ENCODE data around the gene KIF26B.
"Not testable (repeated sequence)": the region's sequence is repeated elsewhere in the genome, so short reads cannot be mapped to it uniquely, and the experiment has no call there.

Gene KIF26B

DNA sequence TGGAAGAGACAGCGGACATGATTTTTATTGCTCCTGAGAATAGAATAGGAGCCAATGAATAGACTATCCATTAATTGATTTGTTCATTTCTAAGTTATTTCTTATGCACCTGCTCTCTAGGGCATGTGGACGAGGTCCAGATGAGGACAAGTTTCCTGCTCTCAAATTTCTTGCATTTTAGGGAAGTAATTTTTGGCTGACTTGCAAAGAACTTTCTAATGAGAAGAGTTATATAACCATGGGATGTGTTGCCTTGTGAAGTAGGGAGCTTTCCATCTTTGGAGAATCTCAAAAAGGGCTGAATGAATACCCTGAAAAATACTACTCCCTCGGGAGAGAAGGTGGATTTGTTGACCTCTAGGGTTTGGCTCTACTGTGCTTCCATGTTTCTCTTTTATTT lies 243.0 kb downstream of the KIF26B start:
- no peak for DNase-seq

DNA sequence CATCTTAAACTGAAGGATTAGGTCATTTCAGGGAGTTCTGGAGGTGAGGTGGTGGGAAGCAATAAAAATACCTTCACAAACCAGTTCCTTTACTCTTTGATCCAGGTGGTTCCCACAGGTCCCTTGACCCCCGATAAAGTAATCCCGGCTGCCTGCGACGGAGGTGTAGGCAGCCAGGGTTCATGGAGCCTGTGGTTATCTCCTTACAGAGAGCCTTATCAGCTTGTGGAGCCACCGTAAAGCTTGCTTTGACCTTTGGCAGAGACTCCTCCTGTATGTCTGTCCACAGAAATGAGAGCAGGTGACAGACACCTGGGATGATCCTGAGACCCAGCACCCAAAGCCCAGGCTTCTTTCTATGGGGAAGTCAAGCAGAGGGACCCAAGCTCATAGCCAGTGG lies 243.4 kb downstream of the KIF26B start:
- DNase-seq, result no peak

- no peak for DNase-seq
These were observed 247.2 kb downstream of the KIF26B start for GRCh38 chr1:245401881-245402587.

GRCh38 chr1:245402998-245403397 lies 248.2 kb downstream of the KIF26B start:
- DNase-seq, result not testable (repeated sequence)

DNA sequence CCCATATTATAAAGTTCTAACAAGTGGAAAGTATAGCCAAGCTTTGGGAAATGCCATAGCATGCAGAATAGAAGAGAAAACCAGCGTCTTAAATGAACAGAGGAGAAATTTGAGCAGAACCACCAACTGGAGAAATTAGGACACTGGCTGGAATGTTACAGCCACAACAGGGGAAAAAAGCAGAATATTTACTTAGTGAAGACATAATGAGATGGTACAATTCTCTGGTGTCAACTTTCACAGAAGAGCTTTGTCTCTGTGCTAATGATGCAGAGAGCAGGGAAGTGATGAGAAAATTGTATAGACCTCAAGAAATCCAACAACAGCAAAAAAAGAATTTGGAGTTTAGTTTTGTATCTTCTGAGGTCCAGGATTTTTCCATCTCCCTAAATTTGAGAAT lies 249.7 kb downstream of the KIF26B start:
- no peak for DNase-seq

DNA sequence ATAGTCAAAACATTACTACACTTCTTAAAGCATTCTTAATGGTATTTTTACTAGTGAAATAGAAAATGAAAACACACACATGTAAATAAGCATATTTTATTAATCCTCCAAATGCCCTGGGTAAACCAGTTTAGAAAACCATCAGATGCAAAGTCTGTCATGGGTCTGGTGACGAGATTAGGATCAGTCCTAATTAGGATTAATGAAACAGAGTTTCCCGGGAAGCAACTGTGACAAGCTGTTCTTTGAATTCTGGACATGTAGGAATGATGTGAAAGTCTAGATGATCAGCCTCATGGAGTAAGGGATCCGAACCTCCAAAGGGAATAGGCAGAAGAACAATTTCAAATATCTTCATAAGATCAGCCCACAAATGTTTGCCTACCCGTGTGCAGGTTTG lies 250.2 kb downstream of the KIF26B start:
- no peak for DNase-seq

- DNase-seq, result no peak
These were observed 251.6 kb downstream of the KIF26B start for GRCh38 chr1:245406426-245406825.

- DNase-seq, result no peak
These were observed 253.2 kb downstream of the KIF26B start for GRCh38 chr1:245407983-245408382.

- no peak for DNase-seq
These were observed 254.8 kb downstream of the KIF26B start for GRCh38 chr1:245409341-245410195.

- no peak for DNase-seq
These were observed 256.7 kb downstream of the KIF26B start for GRCh38 chr1:245411245-245412036.

- DNase-seq, result no peak
These were observed 257.5 kb downstream of the KIF26B start for GRCh38 chr1:245412306-245412705.

GRCh38 chr1:245416781-245417180 lies 262.0 kb downstream of the KIF26B start:
- DNase-seq, result no peak

GRCh38 chr1:245418077-245418476 lies 263.3 kb downstream of the KIF26B start:
- no peak for DNase-seq

- no peak for DNase-seq
These were observed 264.7 kb downstream of the KIF26B start for GRCh38 chr1:245419461-245419978.

DNA sequence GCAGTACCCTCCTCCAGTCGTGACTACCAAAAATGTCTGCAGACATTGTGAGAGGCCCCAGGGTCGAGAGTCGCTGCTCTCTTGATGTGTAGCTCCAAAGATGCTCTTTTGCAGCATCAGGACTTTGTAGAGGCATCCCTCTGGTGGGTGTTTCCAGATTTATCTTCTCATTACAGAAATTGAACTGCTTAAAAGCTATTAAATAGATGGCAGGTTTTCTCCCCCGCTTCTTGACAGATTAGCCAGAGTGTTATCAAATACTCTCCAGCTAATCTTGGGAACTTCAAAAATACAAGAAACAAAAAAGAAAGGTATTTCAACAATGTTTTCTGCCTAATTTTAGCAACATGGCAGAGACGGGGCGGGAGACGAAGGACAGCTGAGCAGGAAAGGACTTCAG lies 265.2 kb downstream of the KIF26B start:
- DNase-seq, result no peak

DNA sequence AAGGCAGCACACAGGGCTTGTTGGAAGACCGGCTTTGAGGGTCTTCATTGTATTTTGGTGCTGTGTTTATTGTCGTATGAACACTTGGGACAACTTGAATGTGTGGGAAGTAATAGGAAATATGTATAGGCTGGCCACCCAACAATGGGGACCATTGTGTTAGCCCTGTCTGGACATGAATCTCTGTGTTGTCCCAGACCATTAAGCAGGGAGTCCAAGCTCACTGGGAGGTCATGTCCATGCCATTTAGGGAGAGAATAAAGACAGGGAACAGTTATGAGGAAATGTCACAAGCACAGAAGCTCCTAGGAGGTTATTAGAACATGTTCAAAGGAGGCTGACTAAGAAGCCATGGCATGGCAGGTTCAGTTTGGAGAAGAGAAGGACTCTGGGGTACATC lies 266.1 kb downstream of the KIF26B start:
- no peak for DNase-seq

- DNase-seq, result no peak
These were observed 273.9 kb downstream of the KIF26B start for GRCh38 chr1:245428681-245429080.

- no peak for DNase-seq
These were observed 276.9 kb downstream of the KIF26B start for GRCh38 chr1:245431706-245432105.

DNA sequence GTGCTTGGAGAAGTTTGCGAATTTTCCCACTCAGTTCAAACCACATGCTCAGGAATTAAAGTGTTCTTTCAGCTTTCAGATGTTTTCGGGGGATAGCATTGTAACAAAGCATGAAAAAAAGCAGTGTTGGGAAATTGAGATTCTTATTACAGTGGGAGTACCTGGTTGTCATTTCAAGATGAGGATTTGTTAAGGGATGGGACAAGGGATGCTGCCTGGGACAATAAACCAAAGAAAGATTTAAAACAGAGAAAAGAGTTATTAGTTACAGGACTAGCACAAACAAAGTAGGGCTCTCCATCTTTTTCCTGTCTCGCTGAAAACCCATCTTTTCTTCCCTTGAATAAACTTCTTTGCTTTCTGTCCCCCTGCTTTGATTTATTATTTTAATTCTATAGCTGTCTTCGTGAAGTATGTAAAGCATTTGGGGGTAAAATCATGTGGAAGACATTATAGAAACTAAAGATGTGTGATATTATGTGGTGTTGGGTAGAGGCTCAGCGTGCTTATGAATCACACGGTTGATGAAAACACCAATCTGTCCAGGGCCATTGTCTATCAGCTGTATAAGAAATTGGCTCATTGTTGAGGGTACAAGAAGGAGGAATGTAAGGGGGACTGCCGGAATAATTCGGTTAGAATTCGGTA lies 277.6 kb downstream of the KIF26B start:
- no peak for DNase-seq

- no peak for DNase-seq
These were observed 278.8 kb downstream of the KIF26B start for GRCh38 chr1:245433561-245433960.

GRCh38 chr1:245434280-245434679 lies 279.5 kb downstream of the KIF26B start:
- no peak for DNase-seq

DNA sequence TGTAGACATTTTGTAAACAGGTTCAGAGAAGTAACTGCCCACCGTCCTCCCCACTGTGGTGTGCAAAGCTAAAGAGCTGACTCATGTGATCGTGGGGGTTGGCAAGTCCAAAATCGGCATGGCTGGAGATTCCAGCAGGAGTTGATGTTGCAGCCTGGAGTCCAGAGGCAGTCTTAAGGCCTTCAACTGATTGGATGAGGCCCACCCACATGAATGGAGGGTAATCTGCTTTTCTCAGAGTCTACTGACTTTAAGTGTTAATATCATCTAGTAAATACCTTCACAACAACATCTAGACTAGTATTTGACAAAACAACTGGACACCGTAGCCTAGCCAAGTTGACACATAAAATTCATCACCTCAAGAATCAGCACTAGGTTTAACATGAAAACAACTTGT lies 281.6 kb downstream of the KIF26B start:
- DNase-seq, result no peak
